WERI-Rb-1 (cell line): ENCODE data around the gene RETREG3.

Experiments used
- DNase-seq: peaks from one replicate; pipeline ENCODE4 v3.0.0-alpha.2; 2020
- H3K27ac ChIP-seq: fragments of 250-450 bp; sonication (Bioruptor Pico); 2 replicates; pipeline ENCODE4 v1.5.1; 2020; ENCODE audit warnings: mild to moderate bottlenecking, moderate library complexity
- H3K27me3 ChIP-seq: fragments of 250-450 bp; sonication (Bioruptor Pico); 2 replicates; pipeline ENCODE4 v1.5.1; 2021; ENCODE audit warnings: mild to moderate bottlenecking, low read depth, moderate library complexity; ENCODE audit not compliant: insufficient read depth, severe bottlenecking
- H3K36me3 ChIP-seq: fragments of 250-450 bp; sonication (Bioruptor Pico); 2 replicates; pipeline ENCODE4 v1.5.1; 2020; ENCODE audit warnings: mild to moderate bottlenecking, moderate library complexity
- H3K4me3 ChIP-seq: 2 replicates; pipeline ENCODE4 v1.5.1; 2011; ENCODE audit warnings: low read depth, mild to moderate bottlenecking, control low read depth, low read length
- H3K9me3 ChIP-seq: fragments of 250-450 bp; sonication (Bioruptor Pico); 2 replicates; pipeline ENCODE4 v1.5.1; 2021; ENCODE audit warnings: mild to moderate bottlenecking, moderate library complexity; ENCODE audit not compliant: severe bottlenecking
- TF ChIP-seq, protein P1 (sequence below): IDR thresholded peaks from 2 replicates; pipeline ENCODE4 v1.5.1; 2011; ENCODE audit warnings: low read depth, mild to moderate bottlenecking, control low read depth, inconsistent platforms, low read length

Gene RETREG3

GRCh38 chr17:42566215-42566882, 42.8 kb downstream of the RETREG3 start:
- Histone ChIP-seq H3K27me3 (no peaks in the 10 kb centered on the region), H3K4me3 (peak overlapping the region; percentile 85), H3K36me3 (peaks cover 80% of the 10 kb centered on the region), H3K27ac (peak overlapping the region; percentile 85), H3K9me3 (no peaks in the 10 kb centered on the region)
- DNase-seq, result peak; percentile 42
- TF ChIP-seq, protein P1, sequence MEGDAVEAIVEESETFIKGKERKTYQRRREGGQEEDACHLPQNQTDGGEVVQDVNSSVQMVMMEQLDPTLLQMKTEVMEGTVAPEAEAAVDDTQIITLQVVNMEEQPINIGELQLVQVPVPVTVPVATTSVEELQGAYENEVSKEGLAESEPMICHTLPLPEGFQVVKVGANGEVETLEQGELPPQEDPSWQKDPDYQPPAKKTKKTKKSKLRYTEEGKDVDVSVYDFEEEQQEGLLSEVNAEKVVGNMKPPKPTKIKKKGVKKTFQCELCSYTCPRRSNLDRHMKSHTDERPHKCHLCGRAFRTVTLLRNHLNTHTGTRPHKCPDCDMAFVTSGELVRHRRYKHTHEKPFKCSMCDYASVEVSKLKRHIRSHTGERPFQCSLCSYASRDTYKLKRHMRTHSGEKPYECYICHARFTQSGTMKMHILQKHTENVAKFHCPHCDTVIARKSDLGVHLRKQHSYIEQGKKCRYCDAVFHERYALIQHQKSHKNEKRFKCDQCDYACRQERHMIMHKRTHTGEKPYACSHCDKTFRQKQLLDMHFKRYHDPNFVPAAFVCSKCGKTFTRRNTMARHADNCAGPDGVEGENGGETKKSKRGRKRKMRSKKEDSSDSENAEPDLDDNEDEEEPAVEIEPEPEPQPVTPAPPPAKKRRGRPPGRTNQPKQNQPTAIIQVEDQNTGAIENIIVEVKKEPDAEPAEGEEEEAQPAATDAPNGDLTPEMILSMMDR, result no peak

GRCh38 chr17:42565523-42566214, 43.5 kb downstream of the RETREG3 start:
- Histone ChIP-seq H3K27ac (no peak overlapping the region; the same call in 1 of the 2 replicates), H3K27me3 (no peaks in the 10 kb centered on the region), H3K36me3 (peaks cover 73% of the 10 kb centered on the region), H3K4me3 (no peak overlapping the region), H3K9me3 (no peaks in the 10 kb centered on the region)
- no peak for DNase-seq
- TF ChIP-seq, protein P1, result no peak

DNA sequence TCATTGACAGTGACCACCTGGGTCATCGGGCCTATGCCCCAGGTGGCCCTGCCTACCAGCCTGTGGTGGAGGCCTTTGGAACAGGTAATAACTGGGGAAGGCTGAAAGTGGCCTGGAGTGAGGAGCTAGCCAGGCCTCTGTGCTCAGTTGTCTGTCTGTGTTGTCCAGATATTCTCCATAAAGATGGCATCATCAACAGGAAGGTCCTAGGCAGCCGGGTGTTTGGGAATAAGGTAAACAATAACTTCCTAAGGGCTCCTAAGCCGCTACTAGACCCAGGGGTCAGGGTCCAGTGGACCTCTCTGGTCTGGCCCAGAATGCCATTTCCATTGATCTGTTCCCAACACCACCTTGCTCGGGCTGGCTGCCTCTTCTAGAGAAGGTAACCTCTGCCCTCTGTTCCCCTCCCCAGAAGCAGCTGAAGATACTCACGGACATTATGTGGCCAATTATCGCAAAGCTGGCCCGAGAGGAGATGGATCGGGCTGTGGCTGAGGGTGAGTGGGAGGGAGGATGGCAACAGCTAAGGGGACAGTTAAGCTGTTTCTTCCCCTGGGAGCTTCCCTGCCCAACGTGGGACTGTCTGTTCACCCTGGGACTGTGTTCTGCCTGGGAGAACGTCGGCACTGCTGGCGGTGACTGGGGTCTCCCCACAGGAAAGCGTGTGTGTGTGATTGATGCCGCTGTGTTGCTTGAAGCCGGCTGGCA, 44.2 kb downstream of the RETREG3 start:
- DNase-seq, result no peak

GRCh38 chr17:42563950-42564349, 45.2 kb downstream of the RETREG3 start:
- DNase-seq, result no peak
- Histone ChIP-seq H3K9me3 (no peaks in the 10 kb centered on the region), H3K36me3 (peaks cover 56% of the 10 kb centered on the region), H3K4me3 (no peak overlapping the region), H3K27me3 (no peaks in the 10 kb centered on the region), H3K27ac (no peak overlapping the region)
- TF ChIP-seq, protein P1, result no peak

More for the DNA sequence above, 44.2 kb downstream of the RETREG3 start:
- TF ChIP-seq, protein P1, result no peak
- H3K9me3 ChIP-seq, result no peaks in the 10 kb centered on the region
- no peak overlapping the region for H3K4me3 ChIP-seq
- H3K36me3 ChIP-seq, result peaks cover 66% of the 10 kb centered on the region
- no peak overlapping the region for H3K27ac ChIP-seq
- H3K27me3 ChIP-seq, result no peaks in the 10 kb centered on the region

DNA sequence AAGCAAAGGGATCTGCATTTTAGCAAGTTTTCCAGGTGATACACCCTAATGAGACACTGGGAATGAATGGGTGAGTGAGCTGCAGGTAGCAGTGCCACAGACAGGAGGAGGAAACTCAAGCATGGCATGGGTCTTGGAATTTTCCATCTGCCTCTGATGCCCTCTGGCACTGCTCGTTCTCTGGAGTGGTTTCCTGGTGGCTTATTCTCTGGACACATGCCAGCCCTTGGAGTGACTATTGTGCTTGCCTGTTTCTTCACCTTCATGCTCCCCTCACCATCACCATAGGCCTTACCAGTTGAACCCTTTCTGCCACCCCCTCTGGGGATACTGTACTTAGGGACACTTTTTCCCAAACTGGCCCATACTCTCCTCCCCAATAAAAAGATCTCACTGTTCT, 45.6 kb downstream of the RETREG3 start:
- DNase-seq, result no peak
- H3K27me3 ChIP-seq, result no peaks in the 10 kb centered on the region
- H3K27ac ChIP-seq, result no peak overlapping the region
- H3K9me3 ChIP-seq, result no peaks in the 10 kb centered on the region
- H3K36me3 ChIP-seq, result peaks cover 52% of the 10 kb centered on the region
- TF ChIP-seq, protein P1, result no peak
- no peak overlapping the region for H3K4me3 ChIP-seq
